GM19238 (cell line): Measurements from ENCODE around the gene MTHFD1L.

ENCODE experiments used
- DNase-seq: peaks from one replicate; pipeline ENCODE4 v3.0.0; 2011; ENCODE audit warnings: low spot score; ENCODE audit not compliant: insufficient read length

Gene MTHFD1L

GRCh38 chr6:151149793-151150192 is 284.3 kb downstream of the MTHFD1L start:
- DNase-seq = no peak
